HG02852 (cell line): ENCODE results near the gene AP1G2.
"Not testable (repeated sequence)": the region's sequence is repeated elsewhere in the genome, so short reads cannot be mapped to it uniquely, and the experiment has no call there.

Experiments used
- ATAC-seq: cut with Tn5 transposase; IDR thresholded peaks from one replicate; pipeline ENCODE4 v1.9.1; 2021; ENCODE audit warnings: mild to moderate bottlenecking, moderate library complexity; ENCODE audit not compliant: unreplicated experiment

AP1G2 gene

GRCh38 chr14:23539248-23540140 lies 28.1 kb downstream of the AP1G2 start:
- ATAC-seq, result no peak

DNA sequence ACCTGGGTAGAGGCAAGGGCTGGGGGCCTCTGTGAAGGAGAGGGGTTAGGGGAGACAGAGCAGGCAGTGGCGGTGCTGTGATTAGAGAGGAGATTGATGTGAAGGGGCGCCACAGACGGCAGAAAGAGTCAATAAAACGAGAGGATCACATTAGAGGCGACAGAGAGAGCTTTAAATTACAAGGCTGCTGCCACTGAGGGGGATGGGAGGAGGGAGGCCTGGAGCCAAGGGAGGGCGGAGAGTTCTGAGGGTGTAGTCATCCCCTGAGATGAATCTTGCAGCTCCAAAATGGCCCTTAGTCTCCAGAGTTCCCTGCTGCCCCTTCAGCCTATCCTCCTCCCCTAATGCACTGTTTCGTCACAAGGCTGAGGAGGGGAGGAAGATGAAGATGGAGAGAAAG lies 28.8 kb downstream of the AP1G2 start:
- no peak for ATAC-seq

DNA sequence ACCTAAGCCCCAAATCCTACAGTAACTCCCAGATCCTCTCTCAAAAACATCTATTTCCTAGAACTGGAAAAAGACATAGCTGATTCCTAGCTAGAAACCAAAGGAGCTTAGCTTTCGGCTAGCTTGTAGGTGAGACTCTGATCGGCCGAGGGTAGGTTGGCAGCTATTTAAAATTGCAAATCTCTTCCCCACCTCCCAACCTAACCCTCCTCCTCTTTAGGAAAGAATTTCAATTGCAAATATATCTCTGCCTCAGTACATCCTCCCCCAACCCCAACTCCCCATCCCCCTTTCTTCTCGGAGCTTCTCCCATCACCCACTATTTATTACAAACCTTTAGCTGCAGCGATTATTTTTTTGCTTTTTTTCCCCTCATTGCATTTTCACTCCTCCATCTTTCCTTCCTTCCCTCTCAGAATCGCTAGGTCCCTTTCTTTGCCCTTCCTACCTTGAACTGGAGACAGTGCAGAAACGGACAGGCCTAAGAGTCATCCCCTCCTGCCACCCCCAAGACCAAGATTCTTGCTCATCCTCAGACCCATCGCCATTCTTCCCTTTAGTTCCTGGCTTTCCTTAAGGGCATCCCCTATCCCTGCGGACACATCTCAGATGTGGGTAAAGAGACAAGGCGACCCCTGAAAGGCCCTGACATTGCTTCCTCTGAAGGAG lies 29.4 kb downstream of the AP1G2 start:
- ATAC-seq, result no peak

DNA sequence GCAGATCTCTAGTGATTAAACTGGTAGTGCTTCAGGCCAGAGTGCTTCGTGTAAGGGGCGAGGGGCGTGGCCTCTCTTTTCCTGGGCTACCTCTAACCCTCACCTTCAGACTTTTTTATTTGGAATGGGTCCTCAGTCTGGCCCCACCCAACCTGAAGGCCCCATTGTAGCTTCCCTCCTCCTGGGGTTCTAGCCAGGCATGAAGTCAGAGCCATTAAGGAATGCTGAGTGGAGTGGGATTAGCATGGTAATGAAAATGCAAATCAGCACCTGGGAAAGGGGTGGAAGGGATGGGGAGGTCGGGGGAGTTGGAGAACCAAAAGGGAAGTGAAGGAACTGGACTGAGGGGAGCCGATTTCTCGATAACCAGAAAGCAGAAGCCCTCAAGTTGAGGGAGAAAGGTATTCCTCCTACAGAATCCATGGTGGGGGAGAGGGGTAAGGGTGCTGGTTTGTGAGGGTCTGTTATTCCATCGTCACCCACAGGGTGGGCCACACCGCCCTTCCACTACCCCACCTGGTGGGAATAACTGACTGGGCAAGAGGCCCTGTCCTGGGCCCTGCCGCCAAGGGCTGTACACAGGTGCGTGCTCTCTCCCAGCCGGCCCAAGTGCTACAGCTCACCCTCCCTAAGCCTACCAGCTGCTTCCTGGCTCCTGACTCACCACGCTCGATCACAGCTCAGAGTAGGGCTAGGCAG lies 30.1 kb downstream of the AP1G2 start:
- no peak for ATAC-seq

- not testable (repeated sequence) for ATAC-seq
Observed at GRCh38 chr14:23536906-23537305, 30.7 kb downstream of the AP1G2 start.

GRCh38 chr14:23536494-23536893 lies 31.1 kb downstream of the AP1G2 start:
- no peak for ATAC-seq

GRCh38 chr14:23535943-23536342 lies 31.6 kb downstream of the AP1G2 start:
- no peak for ATAC-seq

DNA sequence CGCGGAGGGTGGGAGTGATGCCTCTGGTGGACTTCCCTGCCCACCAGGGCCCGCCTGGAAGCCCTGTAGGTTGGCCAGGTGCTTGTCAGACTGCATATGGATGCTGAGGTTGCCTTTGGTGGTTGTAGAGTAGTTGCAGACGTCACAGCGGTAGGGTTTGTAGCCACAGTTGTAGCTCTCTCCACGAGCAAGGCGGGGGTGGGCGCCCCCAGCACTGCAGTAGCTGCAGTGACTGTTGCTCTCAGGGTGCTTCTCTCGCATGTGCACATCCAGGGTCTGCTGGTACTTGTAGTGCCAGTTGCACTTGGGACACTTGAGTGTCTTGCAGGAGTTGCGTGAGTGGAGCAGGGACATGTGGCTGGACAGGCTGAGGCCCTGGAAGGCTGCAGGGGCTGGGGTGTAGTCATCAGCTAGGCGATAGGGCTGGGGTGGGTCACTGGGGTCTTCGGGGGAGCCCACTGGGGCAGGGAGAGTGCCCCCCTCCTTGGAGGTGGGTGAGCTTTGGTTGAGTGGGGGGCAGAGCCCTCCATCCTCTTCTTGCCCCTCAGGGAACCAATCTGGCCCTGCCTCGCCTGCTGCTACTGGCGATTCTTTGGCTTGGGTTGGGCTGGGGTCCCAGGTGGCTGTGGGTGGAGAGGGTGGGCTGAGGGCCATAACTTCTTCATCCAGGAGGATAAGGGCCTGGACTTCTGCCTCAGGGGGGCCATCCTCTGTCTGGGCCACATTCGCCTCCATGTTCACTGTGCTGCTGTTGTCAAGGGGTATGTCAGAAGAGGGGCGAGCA lies 33.7 kb downstream of the AP1G2 start:
- no peak for ATAC-seq

DNA sequence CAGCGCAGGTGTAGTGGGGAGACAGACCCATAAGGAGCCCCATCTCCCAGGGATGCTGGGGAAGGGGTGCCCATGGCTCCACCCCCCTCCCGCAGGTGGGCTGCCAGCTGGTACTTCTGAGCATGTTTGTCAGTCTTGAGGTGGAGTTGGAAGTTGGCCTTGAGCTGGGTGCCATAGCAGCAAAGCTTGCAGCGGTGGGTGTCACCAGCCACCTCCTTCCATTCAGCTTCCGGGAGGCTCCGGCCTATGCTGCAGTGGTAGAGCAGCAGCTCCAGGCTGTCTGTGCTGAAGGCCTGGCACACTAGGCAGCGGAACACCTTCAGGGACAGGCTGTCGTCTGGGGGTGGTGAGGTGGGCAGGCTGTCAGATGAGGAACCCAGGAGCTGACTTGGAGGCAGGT lies 34.9 kb downstream of the AP1G2 start:
- no peak for ATAC-seq

DNA sequence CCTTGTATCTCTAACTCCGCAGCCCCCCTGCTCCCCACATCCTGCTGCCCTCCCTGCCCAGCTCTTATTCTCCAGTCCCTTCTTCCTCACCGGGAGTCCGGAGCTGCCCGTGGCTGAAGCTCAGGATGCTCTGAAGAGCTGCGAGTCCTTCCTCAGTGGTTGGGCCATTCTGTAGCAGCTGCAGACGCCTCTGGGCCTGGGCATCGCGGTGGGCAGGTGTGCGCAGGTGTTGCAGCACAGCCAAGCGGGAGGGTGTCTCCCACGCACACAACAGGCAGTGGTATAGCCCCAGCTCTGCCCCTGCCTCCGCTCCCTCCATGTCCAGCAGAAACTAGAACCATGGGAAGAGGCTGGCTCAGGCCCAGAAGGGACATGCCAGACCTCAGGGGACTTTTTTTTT lies 36.2 kb downstream of the AP1G2 start:
- no peak for ATAC-seq

DNA sequence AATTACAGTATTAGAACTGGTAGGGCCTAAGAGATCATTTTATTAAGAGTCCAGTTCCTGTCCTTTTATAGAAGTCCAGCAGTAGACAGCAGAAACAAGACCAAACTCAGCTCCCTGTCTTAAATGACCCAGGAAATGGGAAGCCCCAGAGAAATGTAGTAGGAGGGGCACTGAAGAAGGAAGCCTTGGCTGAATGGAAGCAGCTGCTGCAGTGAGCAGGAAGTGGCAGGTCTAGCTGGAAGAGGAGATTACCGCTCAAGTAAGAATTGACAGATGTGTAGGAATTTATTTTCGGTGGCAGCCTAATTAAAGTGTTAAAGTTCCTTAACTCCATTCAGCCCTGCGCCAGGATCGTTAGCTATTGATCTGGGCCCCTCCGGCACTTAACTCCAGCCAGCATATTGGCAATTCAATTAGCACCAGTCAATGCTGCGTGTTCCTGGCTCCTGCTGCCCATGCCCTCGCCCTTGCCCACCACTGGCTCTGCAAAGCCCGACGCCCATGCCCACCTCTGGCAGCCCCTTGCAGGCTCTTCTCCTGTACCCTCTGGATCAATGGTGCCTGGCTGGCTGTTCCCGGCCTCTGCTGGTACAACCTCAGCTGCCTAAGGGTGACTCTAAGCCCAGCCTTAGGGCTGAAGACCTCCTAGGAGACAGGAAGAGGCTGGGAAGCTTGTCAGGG lies 37.1 kb downstream of the AP1G2 start:
- no peak for ATAC-seq

DNA sequence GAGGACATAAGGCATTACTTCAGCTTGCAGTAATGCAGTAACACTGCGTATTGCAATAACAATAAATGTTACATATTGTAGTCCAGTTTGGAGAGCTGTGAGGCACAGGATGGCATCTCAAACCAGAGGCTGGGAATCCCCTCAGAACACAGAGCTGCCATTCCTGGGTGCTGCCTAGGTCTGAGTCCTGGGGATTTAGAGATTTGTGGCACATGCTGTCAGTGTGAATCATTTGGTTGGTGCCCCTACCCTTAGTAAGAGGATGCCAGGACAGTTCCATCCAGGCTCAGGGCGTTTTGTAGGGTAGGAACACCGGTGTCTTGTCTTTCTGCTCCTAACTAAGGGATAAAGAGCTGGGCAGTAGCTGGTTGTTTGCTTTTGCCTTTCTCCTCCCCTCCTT lies 38.6 kb downstream of the AP1G2 start:
- ATAC-seq, result no peak

- no peak for ATAC-seq
Observed at GRCh38 chr14:23528555-23528954, 39.0 kb downstream of the AP1G2 start.

- ATAC-seq, result no peak
Observed at GRCh38 chr14:23525611-23526010, 42.0 kb downstream of the AP1G2 start.

DNA sequence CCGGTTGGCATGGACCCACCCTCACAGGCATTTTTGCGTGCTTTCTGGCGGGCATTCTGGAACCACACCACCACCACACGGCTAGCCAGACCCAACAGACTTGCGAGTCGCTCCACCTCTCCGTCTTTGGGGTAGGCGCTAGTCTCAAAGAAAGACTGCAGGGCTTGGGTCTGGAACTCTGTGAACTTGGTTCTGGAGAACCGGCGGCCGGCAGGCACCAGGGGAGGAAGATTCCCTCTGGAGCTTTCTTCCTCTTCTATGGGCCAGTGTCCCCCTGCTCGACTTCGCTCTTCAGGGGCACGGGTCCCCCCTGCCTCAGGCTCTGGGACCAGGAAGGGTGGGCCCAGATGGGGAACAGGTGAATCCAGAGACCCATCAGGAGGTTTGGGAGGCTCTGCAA lies 42.6 kb downstream of the AP1G2 start:
- no peak for ATAC-seq

DNA sequence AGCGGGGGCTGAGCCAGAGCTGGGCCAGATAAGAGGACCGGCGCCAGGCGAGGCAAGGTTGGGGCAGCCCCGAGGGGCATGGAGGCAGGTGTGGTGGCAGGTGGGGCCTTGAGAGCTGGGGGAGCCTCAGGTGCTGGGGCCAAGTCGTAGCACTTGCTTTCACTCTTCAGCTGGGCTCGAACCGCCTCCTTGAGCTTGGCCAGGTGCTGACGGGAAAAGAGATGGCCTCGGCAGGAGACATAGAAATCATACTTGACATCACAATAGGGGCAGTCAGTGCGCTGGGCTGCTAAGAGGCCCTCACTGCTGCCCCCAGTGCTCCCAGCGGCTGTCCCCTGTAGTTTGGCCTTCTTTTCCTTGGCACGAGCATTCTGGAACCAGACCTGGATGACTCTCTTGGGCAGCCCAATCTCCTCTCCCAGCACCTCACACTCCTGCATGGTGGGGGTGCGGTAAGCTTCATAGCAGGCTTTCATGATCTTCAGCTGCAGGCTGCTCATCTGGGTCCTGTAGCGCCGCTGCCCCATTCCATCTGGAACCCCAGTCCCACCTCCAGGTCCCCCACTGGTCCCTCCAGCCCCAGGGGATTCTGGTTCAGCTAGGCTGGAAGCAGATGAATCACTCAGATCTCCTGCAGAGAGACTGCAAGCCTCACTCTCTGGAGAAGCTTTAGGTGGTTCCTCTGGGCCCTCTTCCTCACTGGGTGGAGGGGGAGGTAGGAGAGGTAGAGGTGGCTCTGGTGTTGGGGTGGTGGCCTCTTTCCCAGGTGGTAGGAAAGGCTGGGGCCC lies 44.2 kb downstream of the AP1G2 start:
- no peak for ATAC-seq

GRCh38 chr14:23522643-23523198 lies 44.9 kb downstream of the AP1G2 start:
- ATAC-seq, result no peak

GRCh38 chr14:23521785-23522640 lies 45.6 kb downstream of the AP1G2 start:
- no peak for ATAC-seq
